ENCODE results near the gene NRG2. TPM values are rescaled to one million over a fixed set of nuclear protein-coding genes. Genes with fewer than 3 reads are reported as not detected.

The NRG2 gene
- total RNA-seq, 4 donors from 2014 or later, result 0.80 TPM; not detected in 3

DNA sequence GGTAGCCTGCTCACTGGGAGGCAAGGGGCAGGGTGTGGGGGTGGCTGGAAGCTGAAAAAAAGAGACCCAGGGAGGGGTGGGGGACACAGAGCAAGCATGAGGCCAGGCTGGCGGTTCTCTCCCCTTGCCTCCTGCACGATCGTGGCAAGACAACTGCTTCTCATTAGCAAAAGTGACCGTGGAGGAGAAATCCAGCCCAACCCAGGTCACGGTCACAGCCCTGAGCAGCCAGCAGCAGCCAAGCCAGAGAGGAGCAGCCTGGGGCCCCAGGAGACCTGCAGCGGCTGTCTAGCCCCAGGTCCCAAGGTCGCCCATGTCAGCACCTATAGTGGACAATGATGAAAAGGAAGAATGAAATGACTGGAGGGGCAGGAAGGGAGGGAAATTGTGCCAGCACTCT lies 89.1 kb downstream of the NRG2 start:
- no peak for DNase-seq
- Histone ChIP-seq H3K4me3 (no peak overlapping the region), H3K9me3 (no peaks in the 10 kb centered on the region), H3K36me3 (no peaks in the 10 kb centered on the region), H3K4me1 (no peaks in the 10 kb centered on the region), H3K27ac (no peak overlapping the region), H3K27me3 (no peaks in the 10 kb centered on the region)
- TF ChIP-seq, protein P1, sequence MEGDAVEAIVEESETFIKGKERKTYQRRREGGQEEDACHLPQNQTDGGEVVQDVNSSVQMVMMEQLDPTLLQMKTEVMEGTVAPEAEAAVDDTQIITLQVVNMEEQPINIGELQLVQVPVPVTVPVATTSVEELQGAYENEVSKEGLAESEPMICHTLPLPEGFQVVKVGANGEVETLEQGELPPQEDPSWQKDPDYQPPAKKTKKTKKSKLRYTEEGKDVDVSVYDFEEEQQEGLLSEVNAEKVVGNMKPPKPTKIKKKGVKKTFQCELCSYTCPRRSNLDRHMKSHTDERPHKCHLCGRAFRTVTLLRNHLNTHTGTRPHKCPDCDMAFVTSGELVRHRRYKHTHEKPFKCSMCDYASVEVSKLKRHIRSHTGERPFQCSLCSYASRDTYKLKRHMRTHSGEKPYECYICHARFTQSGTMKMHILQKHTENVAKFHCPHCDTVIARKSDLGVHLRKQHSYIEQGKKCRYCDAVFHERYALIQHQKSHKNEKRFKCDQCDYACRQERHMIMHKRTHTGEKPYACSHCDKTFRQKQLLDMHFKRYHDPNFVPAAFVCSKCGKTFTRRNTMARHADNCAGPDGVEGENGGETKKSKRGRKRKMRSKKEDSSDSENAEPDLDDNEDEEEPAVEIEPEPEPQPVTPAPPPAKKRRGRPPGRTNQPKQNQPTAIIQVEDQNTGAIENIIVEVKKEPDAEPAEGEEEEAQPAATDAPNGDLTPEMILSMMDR (IDR thresholded peaks at IDR 0.05), result no peak
- no peak for TF ChIP-seq POLR2A (IDR thresholded peaks at IDR 0.05)

DNA sequence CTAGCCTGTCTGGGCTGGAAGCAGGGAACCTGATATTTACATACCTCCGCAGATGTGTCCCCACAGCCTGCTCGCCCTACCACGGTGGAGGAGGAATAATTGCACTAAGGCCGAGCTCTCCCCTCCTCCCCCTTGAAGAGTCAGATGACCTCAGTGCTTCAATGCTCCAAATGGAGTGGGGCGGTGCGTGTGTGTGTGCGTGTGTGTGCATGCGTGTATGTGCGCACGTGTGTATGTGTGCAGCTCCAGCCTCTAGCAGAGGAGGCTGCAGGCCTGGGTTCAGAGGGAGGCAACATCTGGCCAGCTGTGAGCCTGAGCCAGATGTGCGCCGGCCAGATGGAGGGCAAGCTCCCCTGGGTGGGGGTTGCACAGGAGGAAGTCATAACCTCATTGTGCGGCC lies 90.5 kb downstream of the NRG2 start:
- no peaks in the 10 kb centered on the region for H3K27me3 ChIP-seq

DNA sequence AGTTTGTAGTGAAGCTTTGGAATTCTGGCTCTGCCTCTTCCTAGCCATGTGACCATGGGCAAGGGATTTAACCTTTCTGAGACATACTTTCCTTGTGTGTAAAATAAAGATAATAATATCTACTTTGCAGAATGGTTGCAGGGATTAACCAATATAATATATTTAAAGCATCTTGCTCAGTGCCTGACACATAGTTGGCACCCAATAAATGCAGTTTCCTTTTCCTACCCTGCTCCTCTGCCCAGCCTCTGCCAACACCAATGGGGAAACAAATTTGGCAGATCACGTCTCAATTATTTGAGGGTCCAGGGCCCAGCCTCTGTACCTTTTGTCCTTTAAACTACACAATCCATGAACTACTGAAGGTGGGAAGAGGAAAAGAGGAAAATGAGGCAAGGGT lies 91.1 kb downstream of the NRG2 start:
- DNase-seq, result no peak
- TF ChIP-seq, protein P1 (IDR thresholded peaks at IDR 0.05), result no peak
- no peak for TF ChIP-seq POLR2A (IDR thresholded peaks at IDR 0.05)
- Histone ChIP-seq H3K27ac (no peak overlapping the region), H3K27me3 (no peaks in the 10 kb centered on the region), H3K4me1 (no peaks in the 10 kb centered on the region), H3K4me3 (no peak overlapping the region), H3K36me3 (no peaks in the 10 kb centered on the region), H3K9me3 (no peaks in the 10 kb centered on the region)

More for the DNA sequence above, 90.5 kb downstream of the NRG2 start:
- DNase-seq, result no peak
- no peak overlapping the region for H3K27ac ChIP-seq
- no peak for TF ChIP-seq POLR2A (IDR thresholded peaks at IDR 0.05)
- H3K4me1 ChIP-seq, result no peaks in the 10 kb centered on the region
- H3K9me3 ChIP-seq, result no peaks in the 10 kb centered on the region
- no peaks in the 10 kb centered on the region for H3K36me3 ChIP-seq
- no peak overlapping the region for H3K4me3 ChIP-seq

DNA sequence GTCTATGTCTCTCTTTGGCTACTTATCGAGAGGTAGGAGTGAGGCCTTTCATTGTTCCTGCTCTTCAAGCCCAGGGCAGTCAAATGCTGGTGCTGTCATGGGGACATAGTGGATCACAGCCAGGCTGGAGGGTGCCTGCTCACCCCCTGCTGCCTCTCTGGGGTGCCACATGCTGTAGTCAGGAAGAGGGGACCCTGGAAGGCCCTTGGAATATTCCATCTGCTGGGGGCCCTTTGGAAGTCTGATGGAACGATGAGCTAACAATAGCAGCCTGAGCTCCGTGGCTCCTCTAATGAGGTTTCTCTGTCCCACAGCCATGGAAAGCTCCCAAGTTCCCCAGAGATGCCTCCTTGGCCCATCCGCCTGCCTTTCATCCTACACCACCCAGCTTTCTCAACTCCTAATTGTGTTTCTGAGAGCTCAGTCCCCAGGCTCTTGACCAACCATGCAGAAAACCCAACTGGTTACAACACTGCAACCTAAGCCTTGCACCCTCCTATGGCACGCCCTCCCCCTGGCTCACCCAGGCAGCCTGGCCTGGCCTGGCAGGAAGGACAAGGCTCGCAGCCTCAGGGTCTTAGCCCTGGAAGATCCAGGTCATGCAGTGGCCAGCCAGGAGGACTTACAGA lies 91.7 kb downstream of the NRG2 start:
- H3K36me3 ChIP-seq, result no peaks in the 10 kb centered on the region
- H3K4me1 ChIP-seq, result no peaks in the 10 kb centered on the region
- no peaks in the 10 kb centered on the region for H3K9me3 ChIP-seq
- no peak overlapping the region for H3K4me3 ChIP-seq
- DNase-seq, result no peak
- TF ChIP-seq, protein P1 (IDR thresholded peaks at IDR 0.05), result no peak
- TF ChIP-seq POLR2A (IDR thresholded peaks at IDR 0.05), result no peak
- no peaks in the 10 kb centered on the region for H3K27me3 ChIP-seq
- H3K27ac ChIP-seq, result no peak overlapping the region

DNA sequence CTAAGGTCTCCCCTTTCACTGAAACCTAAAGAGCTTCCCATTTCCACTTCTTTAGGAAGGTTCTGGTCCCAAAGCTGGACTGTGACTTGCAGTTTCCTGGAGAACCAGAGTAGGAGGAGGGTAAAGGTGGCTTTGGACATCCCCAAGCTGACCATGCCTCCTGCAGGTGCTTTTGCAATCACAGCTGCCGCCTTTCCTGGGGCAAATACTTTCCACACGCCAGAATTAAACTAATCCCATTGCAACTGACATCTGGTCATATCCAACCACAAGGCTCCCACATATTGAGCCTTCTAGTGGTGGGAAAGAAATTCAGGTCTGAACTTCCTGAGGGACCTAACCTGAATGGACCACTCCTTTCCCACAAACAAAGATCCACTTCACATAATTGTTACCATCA lies 92.7 kb downstream of the NRG2 start:
- H3K9me3 ChIP-seq, result no peaks in the 10 kb centered on the region
- no peak overlapping the region for H3K27ac ChIP-seq
- H3K4me3 ChIP-seq, result no peak overlapping the region
- no peaks in the 10 kb centered on the region for H3K4me1 ChIP-seq
- DNase-seq, result no peak
- H3K27me3 ChIP-seq, result no peaks in the 10 kb centered on the region
- H3K36me3 ChIP-seq, result no peaks in the 10 kb centered on the region
- TF ChIP-seq, protein P1 (IDR thresholded peaks at IDR 0.05), result no peak
- no peak for TF ChIP-seq POLR2A (IDR thresholded peaks at IDR 0.05)

DNA sequence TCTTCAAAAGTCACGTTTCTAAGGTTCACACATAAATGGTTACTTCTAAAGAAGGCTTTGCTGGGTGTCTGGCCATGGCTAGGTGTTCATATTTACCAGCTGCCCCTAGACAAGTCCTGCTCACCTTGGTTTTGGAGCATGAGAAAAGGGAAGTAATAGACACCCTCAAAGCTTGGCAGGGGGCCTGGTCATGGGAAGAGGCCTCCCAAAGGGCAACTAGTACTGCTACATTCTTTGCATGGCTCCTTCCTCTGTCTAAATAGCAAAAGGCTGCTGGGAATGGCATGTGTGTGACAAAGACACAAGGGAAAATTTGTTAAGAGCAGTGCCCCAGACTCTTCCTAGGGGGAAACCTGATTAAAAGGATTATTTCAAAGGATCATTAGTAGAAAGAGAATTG lies 93.4 kb downstream of the NRG2 start:
- no peak for TF ChIP-seq POLR2A (IDR thresholded peaks at IDR 0.05)
- TF ChIP-seq, protein P1 (IDR thresholded peaks at IDR 0.05), result no peak
- Histone ChIP-seq H3K36me3 (no peaks in the 10 kb centered on the region), H3K27me3 (no peaks in the 10 kb centered on the region), H3K4me3 (no peak overlapping the region), H3K4me1 (no peaks in the 10 kb centered on the region), H3K9me3 (no peaks in the 10 kb centered on the region), H3K27ac (no peak overlapping the region)
- DNase-seq, result no peak
